OCI-LY1 (cell line): Measurements from ENCODE around the gene PLEKHH1.

Source experiments
- EZH2 ChIP-seq: fragments of 200-600 bp; sonication (generic), shearing (Covaris generic); IDR thresholded peaks from 2 replicates; pipeline ENCODE4 v1.8.0; 2017; ENCODE audit warnings: borderline replicate concordance, mixed run types, mild to moderate bottlenecking, antibody characterized with exemption, low read length, moderate library complexity, mixed read lengths
- TF ChIP-seq, protein P1 (sequence below): fragments of 200-600 bp; sonication (generic), shearing (Covaris generic); IDR thresholded peaks from 2 replicates; pipeline ENCODE4 v1.5.1; 2017; ENCODE audit warnings: mild to moderate bottlenecking, antibody characterized with exemption, low read length, moderate library complexity, mixed read lengths

DNA sequence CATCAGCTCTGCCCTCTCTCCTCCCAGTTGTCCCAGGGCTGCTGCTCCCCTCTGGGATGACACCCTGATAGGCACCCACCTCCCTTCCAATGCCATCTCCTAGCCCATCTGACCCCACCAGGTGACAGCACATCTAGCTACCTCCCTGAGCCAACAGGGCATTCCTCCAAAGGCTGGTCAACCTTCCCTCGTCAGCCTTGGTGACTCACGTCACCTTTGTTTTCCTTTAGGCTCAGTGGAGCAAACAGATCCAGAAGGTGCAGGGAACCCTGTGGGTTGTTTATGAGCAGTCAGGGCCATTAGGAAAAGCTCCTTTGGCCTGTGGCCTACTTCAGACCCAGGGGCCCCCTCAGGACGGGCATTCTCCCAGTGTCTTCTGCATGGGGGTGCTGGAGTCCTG lies 34.6 kb downstream of the PLEKHH1 start:
- no peak for TF ChIP-seq EZH2
- TF ChIP-seq, protein P1, sequence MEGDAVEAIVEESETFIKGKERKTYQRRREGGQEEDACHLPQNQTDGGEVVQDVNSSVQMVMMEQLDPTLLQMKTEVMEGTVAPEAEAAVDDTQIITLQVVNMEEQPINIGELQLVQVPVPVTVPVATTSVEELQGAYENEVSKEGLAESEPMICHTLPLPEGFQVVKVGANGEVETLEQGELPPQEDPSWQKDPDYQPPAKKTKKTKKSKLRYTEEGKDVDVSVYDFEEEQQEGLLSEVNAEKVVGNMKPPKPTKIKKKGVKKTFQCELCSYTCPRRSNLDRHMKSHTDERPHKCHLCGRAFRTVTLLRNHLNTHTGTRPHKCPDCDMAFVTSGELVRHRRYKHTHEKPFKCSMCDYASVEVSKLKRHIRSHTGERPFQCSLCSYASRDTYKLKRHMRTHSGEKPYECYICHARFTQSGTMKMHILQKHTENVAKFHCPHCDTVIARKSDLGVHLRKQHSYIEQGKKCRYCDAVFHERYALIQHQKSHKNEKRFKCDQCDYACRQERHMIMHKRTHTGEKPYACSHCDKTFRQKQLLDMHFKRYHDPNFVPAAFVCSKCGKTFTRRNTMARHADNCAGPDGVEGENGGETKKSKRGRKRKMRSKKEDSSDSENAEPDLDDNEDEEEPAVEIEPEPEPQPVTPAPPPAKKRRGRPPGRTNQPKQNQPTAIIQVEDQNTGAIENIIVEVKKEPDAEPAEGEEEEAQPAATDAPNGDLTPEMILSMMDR, result no peak
